ENCODE results near the gene CACTIN.

Gene CACTIN

DNA sequence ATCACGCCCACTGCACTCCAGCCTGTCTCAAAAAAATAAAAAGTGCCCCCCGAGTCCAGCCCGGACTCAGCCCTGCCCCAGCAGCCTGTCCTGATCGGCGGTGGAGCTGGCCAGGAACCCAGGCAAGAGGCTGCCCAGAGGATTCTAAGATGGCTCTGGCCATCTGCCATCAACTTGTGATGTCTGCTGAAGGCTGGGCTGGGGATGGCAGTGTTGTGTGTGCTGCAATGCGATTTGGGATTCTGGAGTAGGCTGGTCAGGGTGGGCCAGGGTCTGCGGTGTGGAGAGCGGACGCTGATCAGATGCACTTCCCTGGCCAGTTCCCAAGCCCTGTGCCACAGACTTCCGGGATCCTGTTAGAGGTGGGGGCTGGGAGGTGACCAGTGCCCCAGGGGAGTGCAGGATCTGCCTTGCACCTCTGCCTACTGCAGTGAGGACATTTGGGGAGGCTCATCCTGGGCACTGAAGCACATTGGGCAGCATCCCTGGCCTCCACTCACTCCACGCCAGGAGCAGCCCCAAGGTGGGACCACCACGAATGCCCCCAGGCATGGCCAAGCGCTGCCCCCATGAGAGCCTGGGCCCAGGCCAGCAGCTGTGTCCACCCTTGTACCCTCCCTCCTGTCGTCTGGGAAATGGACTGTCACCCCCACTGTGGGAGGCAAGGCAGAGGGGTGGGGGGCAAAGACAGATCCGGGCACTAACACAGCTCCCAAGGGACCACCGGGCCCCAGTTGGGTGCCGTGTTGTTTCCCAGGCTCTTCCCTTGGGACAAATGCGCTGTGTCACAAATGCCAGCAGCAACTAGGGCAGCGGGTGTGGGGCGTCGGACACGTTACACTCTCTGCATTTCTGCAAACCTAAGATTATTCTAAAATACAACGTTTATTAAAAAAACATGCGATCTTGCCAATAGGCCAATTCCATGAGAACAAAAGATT lies 16.5 kb downstream of the CACTIN start:
- no peak for DNase-seq (ENCODE audit: low read depth)

DNA sequence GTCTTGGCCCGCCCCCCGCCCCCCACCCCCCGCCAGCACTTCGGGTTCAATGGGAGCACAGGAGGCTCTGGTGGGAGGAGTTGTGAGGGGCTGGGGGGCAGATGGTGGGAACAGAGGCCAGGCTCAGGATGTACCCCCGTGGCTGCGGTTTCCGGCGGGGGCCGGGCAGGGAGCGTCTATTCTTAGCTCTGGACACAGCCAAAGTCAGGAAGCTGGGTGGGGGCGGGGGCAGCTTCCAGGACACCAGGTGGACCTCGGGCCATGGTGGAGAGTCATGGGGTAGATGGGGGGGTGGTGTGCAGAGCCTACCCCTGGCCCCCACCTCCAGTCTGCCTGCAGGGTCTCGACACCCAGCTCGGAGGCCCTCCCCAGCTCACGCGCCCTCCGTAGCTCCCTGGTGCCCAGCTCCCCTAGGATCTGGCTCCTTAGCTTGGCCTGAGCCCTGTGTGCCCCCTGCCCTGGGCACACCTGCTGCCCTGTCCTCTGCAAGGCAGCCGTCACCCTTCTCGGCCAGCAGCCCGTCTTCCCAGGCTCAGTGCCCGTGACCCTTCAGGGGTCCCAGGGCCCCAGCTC lies 17.8 kb downstream of the CACTIN start:
- no peak for DNase-seq (ENCODE audit: low read depth)

DNA sequence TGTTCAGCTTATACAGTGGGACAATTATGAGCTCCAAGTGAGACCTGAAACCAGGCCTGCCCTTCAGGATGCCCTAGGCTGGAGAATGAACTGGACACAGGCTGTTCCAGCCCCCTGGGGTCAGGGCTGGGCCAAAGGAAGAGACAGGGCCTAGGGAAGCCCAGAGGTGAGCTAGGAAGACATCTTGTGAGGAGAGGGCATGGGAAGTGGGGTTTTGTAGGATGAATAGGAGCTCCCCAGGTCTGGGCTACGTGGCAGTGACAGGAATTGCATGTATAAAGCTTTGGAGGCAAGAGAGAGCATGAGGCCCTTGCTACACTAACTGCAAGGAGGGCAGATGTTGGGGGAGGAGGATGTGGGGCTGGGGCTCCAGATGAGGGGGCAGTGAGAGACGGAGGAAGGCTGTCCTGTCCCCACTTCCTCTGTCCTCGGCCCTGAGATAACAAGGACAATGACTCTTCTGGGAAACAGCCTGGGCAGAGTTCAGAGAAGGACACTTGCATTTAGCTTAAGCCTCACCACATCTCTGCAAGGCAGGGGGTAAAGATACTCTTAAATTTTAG lies 18.4 kb downstream of the CACTIN start:
- DNase-seq (ENCODE audit: low read depth) = no peak

DNA sequence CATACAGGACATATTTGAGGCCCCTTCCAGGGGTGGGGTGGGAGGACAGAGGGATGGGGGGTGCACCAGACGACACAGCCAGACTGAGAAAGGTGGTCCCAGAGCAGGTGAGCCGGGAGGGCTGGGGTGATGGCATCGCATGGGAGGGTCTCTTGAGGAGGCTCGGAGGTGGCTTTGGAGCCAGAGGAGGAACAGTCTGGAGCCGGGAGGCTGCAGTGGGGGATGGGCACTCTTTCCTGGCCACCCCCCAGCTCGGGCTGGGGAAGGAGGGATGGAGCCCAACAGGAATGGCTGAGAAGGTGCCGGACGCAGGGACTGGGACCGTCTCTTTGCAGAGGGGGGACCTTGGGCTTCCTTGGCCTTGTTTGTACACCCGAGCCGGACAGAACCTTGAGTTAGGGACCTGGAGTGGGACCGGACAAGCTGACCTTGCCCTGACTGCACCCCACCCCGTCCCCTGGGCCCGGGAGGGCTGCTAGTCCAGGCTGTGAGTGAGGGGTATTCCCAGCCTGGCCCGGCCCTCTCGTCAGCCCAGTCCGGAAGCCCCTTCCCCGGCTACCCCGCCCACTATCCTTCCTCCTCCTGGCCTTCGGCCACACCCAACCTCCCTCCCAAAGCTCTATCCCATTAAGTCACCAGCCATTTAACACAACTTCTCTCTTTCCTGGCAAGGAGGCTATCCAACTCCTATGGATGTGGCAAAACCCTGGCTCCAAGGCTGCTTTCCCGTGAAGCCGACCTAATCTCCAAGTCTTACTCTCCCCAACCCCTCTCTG lies 19.1 kb downstream of the CACTIN start:
- no peak for DNase-seq (ENCODE audit: low read depth)

DNA sequence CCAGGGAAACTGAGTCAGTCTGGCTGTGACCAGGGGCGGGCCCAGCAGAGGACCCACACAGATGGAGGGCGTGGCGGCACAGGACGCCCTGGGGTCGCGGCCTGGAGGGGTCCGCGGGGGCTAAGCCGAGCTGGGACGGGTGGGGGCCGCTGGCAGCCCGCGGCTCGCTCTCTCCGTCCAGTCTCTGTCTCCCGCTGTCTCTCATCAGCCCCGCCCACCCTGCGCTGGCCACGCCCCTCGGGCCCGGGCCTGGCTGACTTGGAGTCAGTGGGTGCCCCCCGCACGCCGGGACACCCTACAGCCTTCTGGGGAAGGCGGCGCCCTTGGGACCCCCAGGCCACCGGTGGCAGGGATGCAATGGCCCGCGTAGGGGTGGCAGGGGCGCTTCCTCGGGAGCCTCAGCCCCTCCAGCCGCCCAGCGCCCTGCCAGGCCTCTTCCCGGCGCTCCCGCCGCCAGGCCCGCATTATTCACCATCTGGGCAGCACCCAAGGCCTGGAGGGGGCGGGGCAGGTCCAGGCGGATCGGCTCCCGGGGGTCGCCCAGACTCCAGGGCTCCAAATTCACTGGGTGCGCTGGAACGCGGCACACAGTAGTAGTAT lies 19.8 kb downstream of the CACTIN start, which contains the start of gene TBXA2R:
TSS of gene TBXA2R (minus strand) at position 186 of the 600 bp plus-strand sequence. CDS start 6,241 bp downstream, outside the sequence.
- DNase-seq (ENCODE audit: low read depth) = no peak

DNA sequence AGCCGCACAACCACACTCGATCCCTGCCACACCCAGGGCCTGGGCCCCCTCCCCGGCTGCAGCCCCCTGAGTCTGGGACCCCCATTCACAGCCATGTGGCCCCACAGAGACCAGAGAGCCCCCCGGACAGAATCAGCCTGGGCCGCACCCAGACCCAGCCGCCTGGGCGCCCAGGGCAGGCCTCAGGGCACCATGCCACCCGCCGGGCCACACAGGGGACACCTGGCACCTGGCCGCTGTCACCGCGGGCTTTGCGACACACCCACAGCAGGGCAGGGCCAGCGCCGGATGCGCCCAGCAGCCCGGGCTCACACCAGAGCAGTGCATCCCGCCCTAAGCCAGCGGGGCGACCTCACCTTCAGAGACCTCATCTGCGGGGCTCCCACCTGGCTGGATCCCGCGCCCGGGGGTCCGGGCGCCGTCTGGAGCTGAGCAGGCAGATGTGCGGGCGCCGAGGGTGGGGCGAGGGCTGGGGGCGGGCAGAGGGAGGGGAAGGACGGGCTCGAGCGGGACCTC lies 20.4 kb downstream of the CACTIN start:
- no peak for DNase-seq (ENCODE audit: low read depth)

DNA sequence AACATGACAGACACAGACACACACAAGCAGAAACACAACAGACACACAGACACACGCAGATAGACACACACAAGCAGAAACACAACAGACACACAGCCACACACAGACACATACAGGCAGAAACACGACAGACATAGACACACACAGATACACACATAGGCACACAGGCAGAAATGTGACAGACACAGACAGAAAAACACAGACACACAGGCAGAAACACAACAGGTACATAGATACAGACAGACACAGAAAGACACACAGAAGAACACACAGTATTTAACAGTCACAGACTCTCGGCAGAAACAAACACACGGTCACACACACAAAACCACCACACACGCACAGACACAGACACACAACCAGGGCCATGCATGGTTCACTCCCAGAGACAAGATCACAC lies 20.8 kb downstream of the CACTIN start:
- no peak for DNase-seq (ENCODE audit: low read depth)

DNA sequence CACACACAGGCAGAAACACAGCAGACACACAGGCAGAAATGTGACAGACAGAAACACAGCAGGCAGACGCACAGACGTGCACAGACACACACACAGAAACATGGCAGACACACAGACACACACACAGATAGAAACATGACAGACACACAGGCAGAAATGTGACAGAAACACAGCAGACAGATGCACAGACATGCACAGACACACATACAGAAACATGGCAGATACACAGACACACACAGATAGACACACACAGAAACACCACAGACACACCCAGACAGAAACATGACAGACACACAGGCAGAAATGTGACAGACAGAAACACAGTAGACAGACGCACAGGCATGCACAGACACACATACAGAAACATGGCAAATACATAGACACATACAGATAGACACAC lies 21.2 kb downstream of the CACTIN start:
- DNase-seq (ENCODE audit: low read depth) = no peak

DNA sequence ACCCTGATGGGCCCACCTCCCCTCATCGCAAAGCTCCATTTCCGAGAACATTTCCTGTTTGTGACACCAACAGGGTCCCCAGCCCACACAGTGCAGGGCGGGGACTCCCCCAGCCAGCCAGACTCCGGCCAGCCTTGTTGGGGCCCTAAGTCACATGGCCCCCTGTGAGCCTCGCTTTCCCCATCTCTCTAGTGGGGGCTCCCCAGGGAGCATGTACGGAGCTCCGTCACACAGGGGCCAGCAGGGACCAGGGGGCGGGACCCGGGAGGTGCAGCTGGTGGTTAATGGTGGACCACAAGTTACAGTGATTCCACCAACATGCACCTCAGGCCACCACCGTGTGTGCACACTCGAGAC lies 21.6 kb downstream of the CACTIN start:
- no peak for DNase-seq (ENCODE audit: low read depth)

DNA sequence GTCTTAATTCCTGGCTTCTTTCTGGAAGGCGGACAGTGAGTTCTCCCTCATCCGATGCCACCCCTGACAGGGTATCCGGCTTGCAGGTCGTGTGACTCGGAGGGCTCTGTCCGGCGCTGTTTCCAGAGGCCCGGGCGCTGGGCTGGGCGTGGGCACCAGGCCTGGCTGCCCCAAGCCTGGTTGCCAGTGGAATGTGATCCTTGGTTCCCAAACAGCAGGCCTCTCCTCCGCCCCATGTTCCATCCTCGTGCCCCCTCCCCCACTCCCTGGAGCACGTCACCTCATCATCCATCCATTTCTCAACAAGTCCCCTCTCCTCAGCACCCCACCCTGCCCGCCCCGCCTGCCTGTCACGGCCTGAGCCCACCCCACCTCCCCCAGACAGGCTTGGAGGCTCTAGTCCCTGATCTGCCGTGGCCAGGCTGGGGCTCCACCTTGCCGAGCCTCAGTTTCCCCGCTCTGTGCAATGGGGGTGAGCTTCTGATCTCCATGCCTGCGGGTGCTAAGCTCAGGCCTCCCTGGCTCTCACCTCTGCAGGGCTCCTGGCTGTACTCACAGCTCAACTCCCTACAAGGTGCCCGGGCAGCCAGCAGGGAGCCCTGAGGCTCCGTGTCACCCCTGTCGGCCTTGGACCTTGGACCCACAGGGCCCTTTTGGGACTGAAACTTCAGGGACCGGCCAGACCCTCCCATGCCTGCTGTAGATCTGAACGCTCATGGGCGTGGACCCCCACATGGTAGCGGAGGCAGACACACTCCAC lies 22.2 kb downstream of the CACTIN start:
- DNase-seq (ENCODE audit: low read depth) = no peak

DNA sequence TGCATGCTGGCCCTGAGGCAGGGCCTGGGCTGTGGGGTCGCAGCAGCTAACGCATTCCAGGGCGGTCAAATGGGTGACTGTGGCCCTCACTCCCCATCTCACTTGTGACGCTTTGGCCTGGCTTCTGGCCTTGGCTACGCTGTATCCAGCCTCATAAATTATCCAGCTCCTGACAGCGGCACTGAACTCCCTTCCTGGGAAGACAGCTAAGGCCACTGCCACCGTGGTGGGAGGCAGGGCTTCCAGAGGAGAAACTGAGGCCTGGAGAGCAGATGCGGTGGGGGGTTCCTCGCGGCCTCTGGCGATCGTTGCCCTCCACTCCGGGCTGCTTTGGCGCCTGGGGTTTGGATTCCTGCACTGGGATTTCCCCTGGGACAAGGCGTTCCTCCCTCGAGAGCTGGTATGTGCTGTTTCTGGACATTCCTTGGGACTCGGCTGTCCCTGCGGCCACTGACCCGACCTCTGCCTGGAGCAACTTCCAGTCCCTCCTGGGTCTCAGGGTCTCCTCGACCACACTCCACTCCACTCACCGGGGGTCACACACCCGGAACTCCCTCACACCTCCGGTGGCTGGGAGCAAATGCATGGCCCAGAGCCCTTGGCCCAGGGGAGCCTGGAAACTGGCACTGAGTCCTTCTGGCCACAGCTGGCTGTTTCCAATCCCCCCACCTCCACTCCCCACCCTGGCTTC lies 23.3 kb downstream of the CACTIN start:
- DNase-seq (ENCODE audit: low read depth) = no peak

DNA sequence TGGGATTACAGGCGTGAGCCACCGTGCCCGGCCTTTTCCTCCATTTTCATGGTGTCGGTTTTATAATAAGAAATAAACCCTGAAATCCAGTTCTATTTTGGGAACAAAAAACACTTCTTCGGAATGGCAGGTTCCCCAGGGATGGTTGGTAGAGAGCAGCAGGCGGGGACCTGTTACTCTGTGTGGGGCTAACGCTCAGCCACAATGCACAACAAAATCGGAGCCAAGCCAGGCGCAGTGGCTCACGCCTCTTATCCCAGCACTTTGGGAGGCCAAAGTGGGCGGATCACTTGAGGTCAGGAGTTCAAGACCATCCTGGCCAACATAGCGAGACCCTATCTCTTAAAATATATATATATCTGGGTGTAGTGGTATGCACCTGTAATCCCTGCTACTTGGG lies 25.6 kb downstream of the CACTIN start:
- DNase-seq (ENCODE audit: low read depth) = no peak

DNA sequence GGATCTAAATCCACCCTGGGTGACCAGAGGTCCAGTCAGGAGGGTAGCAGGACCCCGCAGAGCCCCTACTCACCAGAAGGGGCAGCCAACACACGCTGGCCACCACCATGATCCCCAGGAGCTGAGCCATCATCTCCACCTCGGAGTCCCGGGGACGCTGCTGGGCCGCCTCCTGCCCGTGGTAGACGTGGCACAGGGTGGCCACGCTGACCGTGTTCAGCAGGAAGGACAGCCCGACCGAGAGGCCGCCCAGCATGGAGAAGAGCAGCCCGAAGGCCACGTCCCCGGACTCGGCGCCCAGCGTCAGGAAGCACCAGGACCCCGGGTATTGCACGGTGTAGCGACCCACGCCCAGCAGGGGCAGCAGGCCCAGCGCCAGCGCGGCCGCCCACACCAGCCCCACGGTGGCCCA lies 26.8 kb downstream of the CACTIN start:
- no peak for DNase-seq (ENCODE audit: low read depth)

DNA sequence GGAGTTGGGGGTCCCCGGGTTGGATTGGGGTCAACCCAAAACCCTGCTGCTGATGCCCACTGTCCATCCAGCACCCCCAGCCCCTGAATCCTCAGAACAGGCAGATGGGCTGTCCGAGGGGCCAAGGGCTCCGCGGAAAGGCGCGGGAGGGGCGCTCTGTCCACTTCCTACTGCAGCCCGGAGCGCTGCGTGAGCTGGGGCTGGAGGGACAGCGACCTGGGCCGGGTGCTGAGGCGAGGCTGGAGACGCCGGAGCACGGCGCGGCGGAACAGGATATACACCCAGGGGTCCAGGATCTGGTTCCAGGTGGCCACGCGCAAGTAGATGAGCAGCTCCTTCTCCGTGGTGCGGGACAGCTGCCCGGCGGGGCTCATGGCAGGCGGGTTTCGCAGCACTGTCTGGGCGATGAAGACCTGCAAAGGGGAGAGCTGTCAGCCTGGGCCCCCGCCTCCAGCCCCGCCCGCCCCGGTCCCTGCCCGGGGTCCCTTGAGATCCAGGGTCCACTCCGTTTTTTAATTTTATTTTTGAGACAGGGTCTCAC lies 31.0 kb downstream of the CACTIN start:
- no peak for DNase-seq (ENCODE audit: low read depth)

DNA sequence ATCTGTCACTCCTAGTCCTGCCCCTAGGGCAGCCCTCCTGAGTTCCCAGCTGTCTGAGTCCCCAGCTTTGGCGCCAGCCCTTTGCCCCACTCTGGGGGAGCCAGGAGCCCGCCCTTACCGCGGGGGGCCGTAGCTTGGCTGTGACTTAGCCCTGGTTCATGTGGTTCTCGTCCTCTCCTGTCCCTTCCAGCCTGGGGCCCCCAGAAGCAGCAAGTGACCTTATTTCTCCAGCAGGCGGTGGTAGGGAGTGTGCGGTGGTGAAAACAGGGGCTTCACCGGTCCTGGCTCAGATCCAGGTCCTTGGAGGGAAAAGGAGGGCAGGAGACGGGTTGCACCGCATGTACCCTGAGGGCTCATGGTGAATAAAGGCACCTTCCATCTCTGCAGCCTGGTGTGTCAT lies 33.4 kb downstream of the CACTIN start:
- DNase-seq (ENCODE audit: low read depth) = no peak

DNA sequence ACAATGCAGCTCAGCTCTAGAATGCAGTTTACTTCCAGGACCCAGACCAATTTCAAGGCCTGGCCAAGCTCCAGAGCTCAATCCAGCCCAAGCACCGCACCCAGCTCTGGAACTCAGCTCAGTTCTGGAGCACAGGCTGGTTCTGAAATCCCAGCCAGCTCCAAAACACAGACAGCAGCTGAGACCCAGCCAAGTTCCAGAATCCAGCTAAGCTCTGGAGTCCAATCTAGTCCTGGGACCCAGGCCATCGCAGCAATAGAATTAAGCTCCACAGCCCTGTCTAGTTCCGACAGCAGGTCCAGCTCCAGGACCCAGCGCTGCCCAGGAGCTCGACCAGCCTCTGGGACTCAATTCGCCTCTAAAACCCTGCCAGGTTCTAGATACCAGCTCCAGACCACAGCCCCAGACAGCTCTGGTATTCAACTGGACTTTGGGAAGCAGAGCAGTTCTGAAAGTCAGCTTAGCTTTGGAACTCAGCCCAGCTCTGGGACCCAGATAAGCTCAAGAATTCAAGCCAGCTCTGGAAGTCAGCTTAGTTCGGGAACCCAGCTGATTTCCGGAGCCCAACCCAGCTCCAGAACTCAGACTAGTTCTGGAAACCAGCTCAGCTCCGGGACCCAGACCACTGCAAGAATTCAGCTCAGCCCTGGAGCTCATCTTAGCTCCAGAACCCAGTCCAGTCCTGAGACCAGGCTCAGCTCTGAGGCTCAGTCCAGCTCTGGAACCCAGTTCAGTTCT lies 34.5 kb downstream of the CACTIN start:
- DNase-seq (ENCODE audit: low read depth) = no peak

DNA sequence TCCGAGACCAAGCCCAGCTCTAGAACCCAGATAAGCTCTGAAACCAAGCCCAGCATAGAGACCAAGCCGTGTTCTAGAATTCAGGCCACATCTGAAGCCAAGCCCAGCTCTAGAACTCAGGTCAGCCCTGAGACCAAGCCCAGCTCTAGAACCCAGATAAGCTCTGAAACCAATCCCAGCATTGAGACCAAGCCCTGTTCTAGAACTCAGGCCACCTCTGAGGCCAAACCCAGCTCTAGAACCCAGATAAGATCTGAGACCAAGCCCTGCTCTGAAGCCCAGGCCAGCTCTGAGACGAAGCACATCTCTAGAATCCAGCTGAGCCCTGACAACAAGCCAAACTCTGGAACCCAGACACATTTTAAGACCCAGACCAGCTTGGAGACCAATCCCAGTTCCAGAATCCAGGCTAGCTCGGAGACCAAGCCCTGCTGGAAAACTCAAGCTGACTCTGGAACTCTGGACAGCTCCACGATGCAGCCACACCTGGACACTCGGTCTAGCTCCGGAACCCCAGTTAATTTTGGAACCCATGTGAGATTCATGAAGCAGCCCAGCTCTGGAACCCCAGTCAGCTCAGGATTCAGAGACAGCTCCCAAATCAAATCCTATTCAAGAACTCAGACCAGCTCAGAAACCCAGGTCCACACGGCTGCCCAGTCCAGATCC lies 35.5 kb downstream of the CACTIN start:
- no peak for DNase-seq (ENCODE audit: low read depth)

DNA sequence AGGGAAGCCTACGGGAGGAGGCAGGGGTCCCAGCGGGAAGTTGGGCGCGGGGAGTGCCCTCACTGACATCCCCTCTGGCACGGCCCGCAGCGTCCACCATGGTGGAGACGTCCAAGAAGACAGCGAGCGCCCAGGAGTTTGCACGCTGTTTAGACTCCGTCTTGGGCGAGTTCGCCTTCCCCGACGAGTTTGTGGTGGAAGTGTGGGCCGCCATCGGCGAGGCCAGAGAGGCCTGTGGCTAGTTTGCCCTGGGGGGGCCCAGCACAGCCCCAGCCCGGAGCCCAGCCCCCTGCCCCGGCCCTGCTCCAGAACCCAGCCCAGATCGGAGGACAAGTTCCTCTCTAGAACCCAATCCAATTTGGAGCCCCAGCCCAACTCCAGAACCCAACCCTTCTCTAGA lies 36.6 kb downstream of the CACTIN start:
- DNase-seq (ENCODE audit: low read depth) = no peak

DNA sequence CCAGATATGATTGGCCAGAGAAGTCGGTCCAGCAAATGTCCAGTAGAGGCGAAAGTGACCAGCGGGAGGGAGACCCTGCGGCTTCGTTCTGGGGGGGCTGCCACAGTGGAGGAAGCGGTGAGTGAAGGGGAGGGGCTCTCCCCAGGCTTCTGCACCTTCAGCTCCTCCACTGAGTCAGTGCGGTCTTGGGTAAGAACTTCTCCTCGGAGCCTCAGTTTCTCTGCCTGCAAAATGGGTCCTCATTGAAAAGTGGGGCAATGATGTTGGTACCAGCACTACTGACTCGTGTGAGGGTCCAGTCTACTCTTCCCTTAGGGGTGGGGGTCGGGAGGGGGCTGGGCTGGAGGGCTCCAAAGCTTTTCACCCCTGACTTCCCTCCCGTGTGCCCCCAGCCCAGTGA lies 37.2 kb downstream of the CACTIN start:
- DNase-seq (ENCODE audit: low read depth) = no peak

Measured in fibroblast of the conjunctiva (primary cell).